ENCODE results near the gene OR9G4. TPM values are rescaled to one million over a fixed set of nuclear protein-coding genes. Genes with fewer than 3 reads are reported as not detected.

The OR9G4 gene
- total RNA-seq: not detected

- no peak within 1 kb of the TSS for H3K4me3 ChIP-seq (ENCODE audit: low read length)
- no peaks in the 10 kb centered on the region for H3K9me3 ChIP-seq (ENCODE audit: low read depth, low read length)
- H3K27me3 ChIP-seq (ENCODE audit: insufficient read depth, low read length): no peaks in the 10 kb centered on the region
- no peaks in the 10 kb centered on the region for H3K4me1 ChIP-seq (ENCODE audit: insufficient read depth, low read length)
Measured at GRCh38 chr11:56748597-56748996, at the start of gene OR9G4. Gene OR9G4, minus strand, starts transcription at chr11:56748697. Its CDS starts 4,931 bp downstream, at chr11:56743766.

DNA sequence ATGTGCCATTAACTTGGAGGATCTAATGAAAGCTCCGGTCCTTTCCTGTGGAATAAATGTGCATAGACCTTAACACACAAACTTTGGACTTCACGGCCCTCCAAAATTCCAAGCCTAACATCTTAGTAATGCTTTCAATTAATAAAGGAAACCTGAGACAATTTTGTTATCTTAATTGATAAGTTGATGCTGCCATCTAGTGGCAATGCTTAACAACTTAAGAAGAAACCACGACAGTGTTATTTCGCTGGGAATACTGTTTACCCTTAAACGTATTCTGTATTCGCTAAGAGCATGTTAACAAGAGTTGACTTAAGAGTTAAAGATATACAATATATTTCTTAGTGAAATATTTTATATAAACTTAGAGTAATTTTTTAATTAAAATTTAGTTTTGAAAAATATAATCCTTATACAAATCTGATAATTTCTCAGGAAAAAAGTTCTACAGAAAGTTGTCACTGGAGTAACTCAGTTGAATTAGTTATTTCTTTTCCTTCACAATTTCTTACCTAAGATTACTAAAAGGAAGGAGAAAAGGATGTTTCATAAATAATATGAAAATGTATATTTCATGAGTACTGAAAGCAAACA lies 35.0 kb upstream of the OR9G4 start:
- Histone ChIP-seq H3K9me3 (ENCODE audit: low read depth, low read length) (no peaks in the 10 kb centered on the region), H3K4me3 (ENCODE audit: low read length) (no peak overlapping the region), H3K4me1 (ENCODE audit: insufficient read depth, low read length) (no peaks in the 10 kb centered on the region), H3K27me3 (ENCODE audit: insufficient read depth, low read length) (no peaks in the 10 kb centered on the region)

DNA sequence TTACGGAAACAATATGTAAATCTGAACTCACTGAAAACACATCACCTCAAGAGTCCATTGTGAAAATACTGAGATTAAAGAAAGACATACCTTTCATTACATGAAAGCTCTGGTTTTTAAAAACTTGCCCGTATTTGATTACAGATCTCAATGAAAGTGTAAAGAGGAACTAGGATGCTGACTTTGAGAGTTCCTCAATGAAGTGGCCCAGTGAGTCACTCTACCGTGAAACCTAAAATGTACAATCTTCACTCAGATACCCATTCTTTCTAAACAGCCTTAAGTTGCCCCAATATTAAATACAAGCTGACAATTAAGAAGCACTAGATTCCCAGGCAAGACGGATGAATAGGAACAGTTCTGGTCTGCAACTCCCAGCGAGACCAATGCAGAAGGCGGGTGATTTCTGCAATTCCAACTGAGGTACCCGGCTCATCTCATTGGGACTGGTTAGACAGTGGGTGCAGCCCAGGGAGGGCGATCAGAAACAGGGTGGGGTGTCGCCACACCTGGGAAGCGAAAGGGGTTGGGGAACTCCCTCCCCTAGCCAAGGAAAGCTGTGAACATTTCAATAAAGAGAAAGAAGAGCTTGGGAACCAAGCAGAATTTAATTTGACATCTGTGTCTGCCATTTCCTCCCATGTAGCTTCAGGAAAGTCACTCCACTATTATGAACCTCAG lies 33.8 kb upstream of the OR9G4 start:
- Histone ChIP-seq H3K9me3 (ENCODE audit: low read depth, low read length) (no peaks in the 10 kb centered on the region), H3K27me3 (ENCODE audit: insufficient read depth, low read length) (no peaks in the 10 kb centered on the region), H3K4me1 (ENCODE audit: insufficient read depth, low read length) (no peaks in the 10 kb centered on the region), H3K4me3 (ENCODE audit: low read length) (no peak overlapping the region)

DNA sequence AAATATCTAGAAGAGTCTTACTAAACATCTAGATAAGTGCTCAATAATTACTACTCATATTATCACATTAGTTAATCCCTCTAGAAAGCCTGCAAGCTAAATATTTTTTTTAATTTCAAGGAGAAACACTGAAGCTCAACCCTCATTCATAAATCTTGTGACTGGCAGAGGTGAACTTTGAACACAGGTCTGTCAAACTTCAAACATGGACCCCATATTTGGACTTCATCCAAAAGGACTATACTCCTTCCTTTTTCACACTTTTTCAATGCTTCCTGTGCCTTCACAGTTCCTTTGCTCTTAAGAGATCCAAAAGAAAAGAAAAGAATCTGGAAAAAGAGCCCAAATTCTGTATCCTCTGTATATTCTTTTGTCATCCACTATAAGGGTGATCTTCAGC lies 28.3 kb upstream of the OR9G4 start:
- Histone ChIP-seq H3K9me3 (ENCODE audit: low read depth, low read length) (no peaks in the 10 kb centered on the region), H3K27me3 (ENCODE audit: insufficient read depth, low read length) (no peaks in the 10 kb centered on the region), H3K4me3 (ENCODE audit: low read length) (no peak overlapping the region), H3K4me1 (ENCODE audit: insufficient read depth, low read length) (no peaks in the 10 kb centered on the region)

- Histone ChIP-seq H3K9me3 (ENCODE audit: low read depth, low read length) (no peaks in the 10 kb centered on the region), H3K27me3 (ENCODE audit: insufficient read depth, low read length) (no peaks in the 10 kb centered on the region), H3K4me3 (ENCODE audit: low read length) (no peak overlapping the region), H3K4me1 (ENCODE audit: insufficient read depth, low read length) (no peaks in the 10 kb centered on the region)
Measured at GRCh38 chr11:56764976-56765375, 16.5 kb upstream of the OR9G4 start.

- H3K4me3 ChIP-seq (ENCODE audit: low read length): no peak overlapping the region
- no peaks in the 10 kb centered on the region for H3K4me1 ChIP-seq (ENCODE audit: insufficient read depth, low read length)
- no peaks in the 10 kb centered on the region for H3K27me3 ChIP-seq (ENCODE audit: insufficient read depth, low read length)
- H3K9me3 ChIP-seq (ENCODE audit: low read depth, low read length): no peaks in the 10 kb centered on the region
Measured at GRCh38 chr11:56751480-56751879, 3.0 kb upstream of the OR9G4 start.

DNA sequence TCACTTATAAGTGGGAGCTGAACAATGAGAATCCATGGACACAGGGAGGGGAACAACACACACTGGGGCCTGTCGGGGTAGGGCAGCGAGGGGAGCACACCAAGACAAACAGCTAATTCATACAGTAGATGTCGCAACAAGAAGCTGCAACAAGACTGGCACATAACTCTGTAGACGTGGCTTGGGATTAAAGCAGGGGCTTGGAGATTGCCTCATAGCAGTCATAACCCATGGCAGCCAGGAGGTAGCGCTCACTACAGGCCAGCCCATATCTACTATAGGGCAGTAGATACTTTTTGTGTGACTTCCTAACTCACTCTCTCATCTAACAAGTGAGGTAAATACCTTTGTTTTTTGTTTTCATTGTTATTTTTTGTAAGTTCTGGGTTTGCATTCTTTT lies 1.7 kb upstream of the OR9G4 start:
- Histone ChIP-seq H3K4me1 (ENCODE audit: insufficient read depth, low read length) (no peaks in the 10 kb centered on the region), H3K4me3 (ENCODE audit: low read length) (no peak overlapping the region), H3K27me3 (ENCODE audit: insufficient read depth, low read length) (no peaks in the 10 kb centered on the region), H3K9me3 (ENCODE audit: low read depth, low read length) (no peaks in the 10 kb centered on the region)

DNA sequence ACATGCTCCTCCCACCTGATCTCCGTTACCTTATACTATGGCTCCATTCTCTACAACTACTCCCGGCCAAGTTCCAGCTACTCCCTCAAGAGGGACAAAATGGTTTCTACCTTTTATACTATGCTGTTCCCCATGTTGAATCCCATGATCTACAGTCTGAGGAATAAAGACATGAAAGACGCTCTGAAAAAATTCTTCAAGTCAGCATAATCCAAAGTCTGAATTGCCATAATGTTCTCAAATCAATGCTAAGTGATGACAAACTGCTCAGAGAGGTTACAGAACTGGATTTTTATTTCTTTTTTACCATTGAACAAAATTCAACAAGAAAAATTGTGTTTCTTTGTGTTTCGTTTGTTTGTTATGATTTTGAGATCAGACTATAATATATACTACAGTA lies 7.6 kb downstream of the OR9G4 start:
- Histone ChIP-seq H3K4me1 (ENCODE audit: insufficient read depth, low read length) (no peaks in the 10 kb centered on the region), H3K9me3 (ENCODE audit: low read depth, low read length) (no peaks in the 10 kb centered on the region), H3K27me3 (ENCODE audit: insufficient read depth, low read length) (no peaks in the 10 kb centered on the region), H3K4me3 (ENCODE audit: low read length) (no peak overlapping the region)

GRCh38 chr11:56740107-56740506 lies 8.4 kb downstream of the OR9G4 start:
- no peaks in the 10 kb centered on the region for H3K9me3 ChIP-seq (ENCODE audit: low read depth, low read length)
- H3K27me3 ChIP-seq (ENCODE audit: insufficient read depth, low read length): no peaks in the 10 kb centered on the region
- H3K4me3 ChIP-seq (ENCODE audit: low read length): no peak overlapping the region

DNA sequence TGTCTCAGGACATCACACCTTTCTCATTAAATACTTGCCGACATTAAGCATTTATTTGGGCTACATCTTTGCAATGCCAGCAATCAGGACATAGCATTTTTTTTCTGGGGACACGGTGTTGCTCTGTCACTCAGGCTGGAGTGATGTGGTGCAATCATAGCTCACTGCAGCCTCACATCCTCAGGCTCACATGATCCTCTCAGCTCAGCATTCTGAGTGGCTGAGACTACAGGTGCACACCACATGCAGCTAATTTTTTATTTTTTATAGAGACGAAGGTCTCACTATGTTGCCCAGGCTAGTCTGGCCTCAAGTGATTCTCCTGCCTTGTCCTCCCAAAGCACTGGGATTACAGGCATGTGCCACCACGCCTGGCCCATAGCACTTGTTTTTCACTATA lies 28.0 kb downstream of the OR9G4 start:
- Histone ChIP-seq H3K9me3 (ENCODE audit: low read depth, low read length) (peaks cover under 1% of the 10 kb centered on the region), H3K4me3 (ENCODE audit: low read length) (no peak overlapping the region), H3K27me3 (ENCODE audit: insufficient read depth, low read length) (no peaks in the 10 kb centered on the region), H3K4me1 (ENCODE audit: insufficient read depth, low read length) (no peaks in the 10 kb centered on the region)

More at GRCh38 chr11:56740107-56740506, 8.4 kb downstream of the OR9G4 start:
- no peaks in the 10 kb centered on the region for H3K4me1 ChIP-seq (ENCODE audit: insufficient read depth, low read length)

DNA sequence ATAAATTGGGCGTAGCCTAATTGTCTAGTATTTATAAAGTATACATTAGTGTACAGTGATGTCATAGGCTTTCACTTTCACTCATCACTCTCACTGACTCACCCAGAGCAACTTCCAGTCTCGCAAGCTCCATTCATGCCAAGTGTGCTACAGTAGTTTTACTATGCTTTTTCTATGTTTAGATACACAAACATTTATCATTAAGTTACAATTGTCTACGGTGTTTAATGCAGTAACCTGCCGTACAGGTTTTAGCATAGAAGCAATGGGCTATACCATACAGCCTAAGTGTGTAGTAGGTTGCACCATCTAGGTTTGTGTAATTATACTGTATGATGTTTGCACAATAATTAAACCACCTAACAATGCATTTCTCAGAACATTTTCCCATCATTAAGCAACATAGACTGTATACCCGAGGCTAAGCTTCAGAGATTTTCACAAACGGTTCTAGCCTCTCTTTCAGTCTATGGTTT lies 32.1 kb downstream of the OR9G4 start:
- Histone ChIP-seq H3K4me3 (ENCODE audit: low read length) (no peak overlapping the region), H3K4me1 (ENCODE audit: insufficient read depth, low read length) (no peaks in the 10 kb centered on the region), H3K9me3 (ENCODE audit: low read depth, low read length) (peaks cover 4% of the 10 kb centered on the region), H3K27me3 (ENCODE audit: insufficient read depth, low read length) (no peaks in the 10 kb centered on the region)

- Histone ChIP-seq H3K4me3 (ENCODE audit: low read length) (no peak overlapping the region), H3K9me3 (ENCODE audit: low read depth, low read length) (peaks cover 4% of the 10 kb centered on the region), H3K27me3 (ENCODE audit: insufficient read depth, low read length) (no peaks in the 10 kb centered on the region), H3K4me1 (ENCODE audit: insufficient read depth, low read length) (no peaks in the 10 kb centered on the region)
Measured at GRCh38 chr11:56714206-56714605, 34.3 kb downstream of the OR9G4 start.

GRCh38 chr11:56706486-56706885 lies 42.0 kb downstream of the OR9G4 start:
- Histone ChIP-seq H3K9me3 (ENCODE audit: low read depth, low read length) (no peaks in the 10 kb centered on the region), H3K27me3 (ENCODE audit: insufficient read depth, low read length) (no peaks in the 10 kb centered on the region), H3K4me3 (ENCODE audit: low read length) (no peak overlapping the region), H3K4me1 (ENCODE audit: insufficient read depth, low read length) (no peaks in the 10 kb centered on the region)

- H3K4me1 ChIP-seq (ENCODE audit: insufficient read depth, low read length): no peaks in the 10 kb centered on the region
- H3K27me3 ChIP-seq (ENCODE audit: insufficient read depth, low read length): no peaks in the 10 kb centered on the region
- H3K4me3 ChIP-seq (ENCODE audit: low read length): no peak overlapping the region
- no peaks in the 10 kb centered on the region for H3K9me3 ChIP-seq (ENCODE audit: low read depth, low read length)
Measured at GRCh38 chr11:56705784-56706396, 42.6 kb downstream of the OR9G4 start.

GRCh38 chr11:56700914-56701485 lies 47.5 kb downstream of the OR9G4 start:
- no peaks in the 10 kb centered on the region for H3K9me3 ChIP-seq (ENCODE audit: low read depth, low read length)
- no peak overlapping the region for H3K4me3 ChIP-seq (ENCODE audit: low read length)
- H3K4me1 ChIP-seq (ENCODE audit: insufficient read depth, low read length): no peaks in the 10 kb centered on the region
- H3K27me3 ChIP-seq (ENCODE audit: insufficient read depth, low read length): no peaks in the 10 kb centered on the region
